HG03565 (cell line): ENCODE results near the gene MUC6.

Experiments used
- ATAC-seq: cut with Tn5 transposase; IDR thresholded peaks from one replicate; pipeline ENCODE4 v1.9.1; 2021; ENCODE audit warnings: mild to moderate bottlenecking, moderate library complexity; ENCODE audit not compliant: unreplicated experiment

Gene MUC6

GRCh38 chr11:971092-971690 lies 65.3 kb downstream of the MUC6 start:
- no peak for ATAC-seq

DNA sequence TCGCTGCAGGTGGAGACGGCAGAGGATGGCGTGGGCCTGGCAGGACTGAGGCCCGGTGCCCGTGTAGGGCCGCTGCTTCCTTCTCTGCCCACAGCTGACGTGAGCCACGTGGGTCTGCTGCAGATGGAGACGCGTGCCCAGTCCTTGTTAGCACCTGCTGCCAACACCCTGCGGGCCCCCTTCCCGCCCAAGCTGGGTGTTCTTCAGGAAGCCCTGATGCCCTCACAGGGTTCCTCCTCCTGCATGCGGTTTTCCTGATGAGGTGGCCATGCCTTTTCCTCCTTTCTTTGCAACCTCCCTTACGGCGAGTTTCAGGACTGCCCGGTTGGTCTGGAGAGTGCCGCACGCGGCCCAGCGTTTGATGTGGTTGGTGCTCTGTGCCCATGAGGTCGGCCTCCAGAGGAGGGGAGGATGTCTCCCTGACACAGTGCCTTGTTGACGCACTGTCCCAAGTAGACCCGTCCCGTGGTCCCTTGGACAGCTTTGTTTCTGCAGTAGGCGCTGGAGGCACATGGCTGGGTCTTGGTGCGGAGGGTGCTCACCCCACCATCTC lies 66.1 kb downstream of the MUC6 start:
- no peak for ATAC-seq

DNA sequence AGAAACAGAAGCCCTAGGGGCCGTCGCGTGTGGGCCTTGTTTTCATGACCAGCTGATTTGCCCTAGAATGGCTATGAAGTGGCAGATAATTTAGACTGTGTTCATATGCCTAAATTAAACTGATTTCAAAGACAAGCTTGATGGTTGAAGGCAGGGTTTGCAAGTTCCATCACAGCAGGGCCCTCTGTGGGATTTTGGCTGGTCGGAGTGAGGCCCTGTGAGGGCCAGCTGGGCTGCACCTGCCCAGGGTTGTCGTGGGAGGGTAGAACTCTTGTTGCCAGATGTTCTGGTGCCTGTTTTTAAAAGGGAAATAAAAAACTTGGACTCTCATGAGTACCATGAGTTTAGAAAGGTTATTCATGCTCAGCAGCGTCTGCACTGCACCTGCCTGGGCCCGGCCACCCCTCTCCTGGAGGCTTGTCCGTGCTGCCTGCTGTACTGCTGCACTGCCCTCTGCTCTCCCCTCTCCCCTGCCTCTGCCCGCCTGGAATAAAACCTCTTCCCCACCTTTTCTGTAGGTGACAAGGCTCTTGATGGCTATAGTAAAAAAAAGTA lies 66.8 kb downstream of the MUC6 start:
- ATAC-seq = no peak

GRCh38 chr11:968822-969221 lies 67.7 kb downstream of the MUC6 start:
- ATAC-seq = no peak

DNA sequence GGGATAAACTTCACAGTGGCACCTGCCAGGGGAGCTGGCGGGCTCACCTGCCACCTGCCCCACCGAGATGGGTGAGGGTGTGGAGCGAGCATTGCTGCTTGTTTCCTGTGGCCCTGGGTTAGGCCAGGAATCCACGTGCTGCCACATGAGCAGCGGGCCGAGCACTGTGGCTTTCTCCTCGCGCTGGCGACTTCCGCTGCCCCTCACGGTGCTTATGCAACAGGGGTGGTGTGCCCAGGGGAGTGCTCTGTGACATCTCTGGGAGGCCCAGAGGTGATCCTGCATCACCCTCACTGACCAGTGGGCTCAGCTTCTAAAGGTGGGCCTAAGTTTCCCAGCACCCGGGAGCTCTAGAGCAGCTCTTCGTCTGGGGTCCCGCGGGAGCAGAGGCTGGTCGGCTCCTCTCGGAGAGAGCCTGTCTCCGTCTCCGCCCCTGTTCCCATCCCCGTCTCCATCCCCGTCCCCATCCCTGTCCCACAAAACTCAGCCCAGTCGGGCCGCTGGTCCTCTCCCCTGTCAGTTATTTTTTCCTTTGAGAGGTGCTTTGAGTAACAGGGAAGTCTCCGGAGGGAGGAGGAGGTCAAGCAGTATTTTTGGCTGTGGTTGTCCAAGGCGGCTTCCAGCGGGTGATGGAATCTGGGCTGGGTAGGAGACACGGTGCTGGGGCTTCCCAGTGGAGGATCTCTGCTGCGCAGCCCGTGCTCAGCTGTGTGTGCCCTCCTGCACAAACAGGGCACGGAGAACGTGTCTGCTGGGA lies 68.3 kb downstream of the MUC6 start:
- ATAC-seq = no peak

DNA sequence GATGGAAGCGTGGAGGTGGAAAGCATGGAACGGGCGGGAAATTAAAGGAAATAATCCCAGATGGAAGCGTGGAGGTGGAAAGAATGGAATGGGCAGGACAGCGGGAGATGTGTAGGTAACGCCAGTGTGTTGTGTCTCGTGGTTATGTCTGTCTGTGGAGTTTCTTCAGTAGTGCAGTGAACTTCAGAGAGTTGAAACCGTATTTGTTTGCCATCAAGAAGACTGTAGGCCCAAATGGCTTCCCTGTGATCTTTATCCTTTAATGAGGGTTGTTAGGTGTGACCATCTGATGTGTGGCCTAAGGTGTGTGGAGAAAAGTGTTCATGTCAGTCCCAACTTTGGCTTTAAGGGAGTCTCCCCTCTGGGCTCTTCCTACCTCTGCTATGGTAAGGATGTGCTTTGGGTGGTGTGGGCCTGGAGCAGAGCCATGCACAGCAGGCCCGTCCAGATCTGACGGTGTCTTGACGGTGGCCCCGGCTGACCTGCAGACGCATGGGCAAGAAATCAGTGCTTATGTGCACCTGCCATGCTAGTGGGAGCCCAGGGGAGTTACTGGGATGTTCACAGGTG lies 71.2 kb downstream of the MUC6 start:
- ATAC-seq = no peak

GRCh38 chr11:963852-964251 lies 72.7 kb downstream of the MUC6 start:
- ATAC-seq = no peak
